ENCODE measurements around the gene IGSF22. TPM values are rescaled to one million over a fixed set of nuclear protein-coding genes. Genes with fewer than 3 reads are reported as not detected.

The IGSF22 gene
- total and polyA plus RNA-seq, 2 of the 8 experiments (the other 6 are each of a cell fraction or from before 2014, with no cell fraction given), result 0.14 TPM; not detected in 1

DNA sequence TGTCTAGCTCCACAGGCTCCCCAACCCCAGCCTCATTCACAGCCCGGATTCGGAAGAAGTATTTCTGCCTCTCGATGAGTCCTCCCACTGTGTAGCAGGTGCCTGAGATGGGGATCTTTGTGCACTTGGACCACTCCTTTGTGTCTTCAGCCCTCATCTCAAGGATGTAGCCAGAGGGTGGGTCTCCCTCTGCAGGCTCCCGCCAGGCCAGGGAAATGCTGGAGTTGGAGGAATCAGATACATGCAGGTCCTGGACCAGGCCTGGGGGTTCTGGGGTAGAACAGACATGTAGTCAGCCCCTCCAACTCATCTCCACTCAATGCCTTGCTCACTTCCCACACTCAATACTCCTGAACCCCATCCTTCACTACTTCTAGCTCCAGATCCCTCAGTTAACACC lies 16.6 kb downstream of the IGSF22 start:
- FAIRE-seq (no peak), DNase-seq (ENCODE audit: low read depth in 1 of 2, low spot score in 2 of 2) (no peak)
- Histone ChIP-seq H3K9me3 (ENCODE audit: insufficient read depth in 2 of 2, low read depth in 1 of 2, low read length in 1 of 2) (no peaks in the 10 kb centered on the region), H3K23ac (ENCODE audit: insufficient read length) (no peak overlapping the region), H3K18ac (ENCODE audit: extremely low read depth, low read length) (no peak overlapping the region), H4K8ac (ENCODE audit: extremely low read depth, insufficient read depth, low read length) (no peak overlapping the region), H3K36me3 (ENCODE audit: control insufficient read depth in 2 of 4, insufficient read depth in 4 of 4, low read length in 3 of 4) (no peaks in the 10 kb centered on the region), H3K27me3 (replicated peaks in 1 of 4; ENCODE audit: control insufficient read depth in 3 of 4, extremely low read depth in 1 of 4, insufficient read depth in 3 of 4, low read length in 3 of 4) (peaks cover 0 to 2% (median 0%) of the 10 kb centered on the region in 4 experiments; a peak in 3 of 7 replicates), H3K4me3 (ENCODE audit: extremely low read depth in 1 of 4, insufficient read depth in 2 of 4, low read depth in 3 of 4, low read length in 4 of 4) (no peak overlapping the region), H4K20me1 (replicated peaks in 1 of 2; ENCODE audit: control insufficient read depth in 1 of 2, insufficient read depth in 2 of 2, low read length in 2 of 2) (no peaks in the 10 kb centered on the region), H3K14ac (ENCODE audit: insufficient read length) (no peak overlapping the region), H3K4ac (replicated peaks; ENCODE audit: insufficient read length, low read depth, low read length) (no peak overlapping the region), H2BK12ac (ENCODE audit: low read depth, low read length) (no peak overlapping the region), H2AK5ac (ENCODE audit: low read depth, low read length) (no peak overlapping the region), H3K79me2 (ENCODE audit: control insufficient read depth in 1 of 2, insufficient read depth in 2 of 2, low read length in 2 of 2) (no peaks in the 10 kb centered on the region), H3K23me2 (ENCODE audit: low read depth, low read length) (peaks cover 6% of the 10 kb centered on the region; the same call in 1 of the 2 replicates), H3K9ac (replicated peaks in 1 of 4; ENCODE audit: extremely low read depth in 1 of 4, low read depth in 3 of 4, low read length in 3 of 4) (no peak overlapping the region), H2BK20ac (ENCODE audit: low read length) (no peak overlapping the region), H2AFZ (ENCODE audit: low read length) (no peak overlapping the region), H4K5ac (ENCODE audit: insufficient read length, low read depth, low read length) (no peak overlapping the region), H2BK5ac (ENCODE audit: low read depth, low read length) (no peak overlapping the region), H2BK120ac (replicated peaks; ENCODE audit: low read depth, low read length) (no peak overlapping the region), H3K4me2 (ENCODE audit: insufficient read depth in 1 of 2, low read depth in 2 of 2, low read length in 2 of 2) (no peak overlapping the region), H3K27ac (ENCODE audit: low read depth, low read length) (no peak overlapping the region), H2BK15ac (ENCODE audit: low read length) (no peak overlapping the region), H4K91ac (replicated peaks; ENCODE audit: insufficient read length, low read length) (no peak overlapping the region), H3K4me1 (replicated peaks in 1 of 4; ENCODE audit: control insufficient read depth in 3 of 4, insufficient read depth in 4 of 4, low read length in 3 of 4) (no peaks in the 10 kb centered on the region), H3K56ac (replicated peaks; ENCODE audit: insufficient read length, low read depth, low read length) (no peak overlapping the region), H3K79me1 (ENCODE audit: low read depth, low read length) (no peaks in the 10 kb centered on the region)
- ChIA-PET POLR2A (ENCODE audit: partially characterized antibody) (no interaction called here), CTCF (ENCODE audit: partially characterized antibody) (interaction anchor here (0.7 to 1.0 kb wide), 2 partner anchors 13 to 34 kb away, joined by 3 read pairs; no protein-coding TSS in a partner anchor)
- TF ChIP-seq KDM4A (IDR thresholded peaks at IDR 0.05; ENCODE audit: low read depth, low read length, severe bottlenecking) (no peak), GTF2F1 (IDR thresholded peaks at IDR 0.05; ENCODE audit: borderline replicate concordance, low read depth, low read length) (no peak), TCF12 (IDR thresholded peaks at IDR 0.05; ENCODE audit: low read depth, low read length) (no peak), SP4 (IDR thresholded peaks at IDR 0.05; ENCODE audit: low read length) (no peak), POU5F1 (IDR thresholded peaks at IDR 0.05; ENCODE audit: low read depth, low read length) (no peak), ZNF274 (IDR thresholded peaks at IDR 0.05; ENCODE audit: borderline replicate concordance, extremely low read depth, low read length) (no peak), JUND (IDR thresholded peaks at IDR 0.05; ENCODE audit: low read length) (no peak), JUN (IDR thresholded peaks at IDR 0.05; ENCODE audit: low read depth, low read length) (no peak), KDM1A (IDR thresholded peaks at IDR 0.05; ENCODE audit: borderline replicate concordance, low read length) (no peak), POLR2A (IDR thresholded peaks at IDR 0.05; ENCODE audit: control extremely low read depth in 1 of 2, low read depth in 2 of 2, low read length in 2 of 2) (no peak)
- TF ChIP-seq, protein P1, sequence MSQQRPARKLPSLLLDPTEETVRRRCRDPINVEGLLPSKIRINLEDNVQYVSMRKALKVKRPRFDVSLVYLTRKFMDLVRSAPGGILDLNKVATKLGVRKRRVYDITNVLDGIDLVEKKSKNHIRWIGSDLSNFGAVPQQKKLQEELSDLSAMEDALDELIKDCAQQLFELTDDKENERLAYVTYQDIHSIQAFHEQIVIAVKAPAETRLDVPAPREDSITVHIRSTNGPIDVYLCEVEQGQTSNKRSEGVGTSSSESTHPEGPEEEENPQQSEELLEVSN (IDR thresholded peaks at IDR 0.05), result no peak
- TF ChIP-seq, protein P2, sequence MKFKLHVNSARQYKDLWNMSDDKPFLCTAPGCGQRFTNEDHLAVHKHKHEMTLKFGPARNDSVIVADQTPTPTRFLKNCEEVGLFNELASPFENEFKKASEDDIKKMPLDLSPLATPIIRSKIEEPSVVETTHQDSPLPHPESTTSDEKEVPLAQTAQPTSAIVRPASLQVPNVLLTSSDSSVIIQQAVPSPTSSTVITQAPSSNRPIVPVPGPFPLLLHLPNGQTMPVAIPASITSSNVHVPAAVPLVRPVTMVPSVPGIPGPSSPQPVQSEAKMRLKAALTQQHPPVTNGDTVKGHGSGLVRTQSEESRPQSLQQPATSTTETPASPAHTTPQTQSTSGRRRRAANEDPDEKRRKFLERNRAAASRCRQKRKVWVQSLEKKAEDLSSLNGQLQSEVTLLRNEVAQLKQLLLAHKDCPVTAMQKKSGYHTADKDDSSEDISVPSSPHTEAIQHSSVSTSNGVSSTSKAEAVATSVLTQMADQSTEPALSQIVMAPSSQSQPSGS (IDR thresholded peaks at IDR 0.05; ENCODE audit: low read length), result no peak
- 72% methylated on average over 4 of the region's 4 CpGs; no CpG with 5 or more reads in 1 of the 2 experiments for WGBS, 2 experiments (ENCODE audit: extremely low coverage in 1 of 2, insufficient coverage in 1 of 2, insufficient read length in 1 of 2, insufficient replicate concordance in 2 of 2, low coverage in 1 of 2, low lambda C conversion rate in 2 of 2, missing lambda C conversion rate in 1 of 2)
